ENCODE results near the gene CBARP. TPM values are rescaled to one million over a fixed set of nuclear protein-coding genes. Genes with fewer than 3 reads are reported as not detected.

Gene CBARP, protein sequence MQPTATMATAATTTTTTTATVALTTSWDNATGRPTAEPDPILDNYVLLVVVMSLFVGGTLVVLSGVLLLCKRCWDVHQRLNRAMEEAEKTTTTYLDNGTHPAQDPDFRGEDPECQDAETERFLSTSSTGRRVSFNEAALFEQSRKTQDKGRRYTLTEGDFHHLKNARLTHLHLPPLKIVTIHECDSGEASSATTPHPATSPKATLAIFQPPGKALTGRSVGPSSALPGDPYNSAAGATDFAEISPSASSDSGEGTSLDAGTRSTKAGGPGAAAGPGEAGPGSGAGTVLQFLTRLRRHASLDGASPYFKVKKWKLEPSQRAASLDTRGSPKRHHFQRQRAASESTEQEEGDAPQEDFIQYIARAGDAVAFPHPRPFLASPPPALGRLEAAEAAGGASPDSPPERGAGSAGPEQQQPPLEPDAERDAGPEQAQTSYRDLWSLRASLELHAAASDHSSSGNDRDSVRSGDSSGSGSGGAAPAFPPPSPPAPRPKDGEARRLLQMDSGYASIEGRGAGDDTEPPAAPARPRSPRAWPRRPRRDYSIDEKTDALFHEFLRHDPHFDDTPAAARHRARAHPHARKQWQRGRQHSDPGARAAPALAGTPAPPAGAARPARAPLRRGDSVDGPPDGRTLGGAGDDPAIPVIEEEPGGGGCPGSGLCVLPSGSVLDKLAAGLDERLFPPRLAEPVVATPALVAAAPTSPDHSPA
- 1.0 TPM for total RNA-seq
- long read RNA-seq, partial matches to known transcripts: 1 of 3 reads
- long read RNA-seq, other reads (novel, unspliced or antisense): 2 of 3 reads

DNA sequence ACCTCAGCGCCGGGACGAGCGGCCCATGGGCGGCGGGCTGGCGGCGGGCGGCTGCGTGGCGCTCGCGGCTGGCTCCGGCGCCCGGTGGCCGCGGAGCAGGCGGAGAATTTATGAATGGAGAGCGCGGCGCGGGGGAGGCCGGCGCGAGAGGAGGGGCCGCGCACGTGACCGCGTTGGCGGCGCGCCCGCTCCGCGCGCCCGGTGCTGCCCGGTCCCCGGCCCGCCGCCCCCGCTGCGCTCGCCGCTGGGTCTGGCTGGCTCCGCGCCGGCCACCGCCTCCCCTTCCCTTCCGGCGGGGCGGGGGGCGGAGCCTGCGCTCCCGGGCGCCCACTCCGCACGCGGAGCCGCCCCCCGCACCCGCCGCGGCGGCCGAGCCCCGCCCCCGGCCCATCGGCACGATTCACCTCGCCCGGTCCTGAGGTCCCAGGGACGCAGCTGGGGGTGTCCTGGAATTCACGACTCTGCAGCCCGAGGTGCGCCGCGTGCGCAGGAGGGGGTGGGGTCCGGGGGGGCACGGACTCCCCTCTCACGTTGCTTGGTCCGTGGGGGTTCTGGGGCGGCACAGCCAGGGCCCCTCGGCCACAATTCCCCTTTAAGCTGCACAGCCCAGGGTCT, at the start of gene CBARP:
Gene CBARP, minus strand, starts transcription at position 252 of the 615 bp plus-strand sequence. CDS start 1,905 bp downstream, outside the sequence.
- DNase-seq (peak; percentile 66), ATAC-seq (no peak)
- no peaks in the 10 kb centered on the region for H3K9me3 ChIP-seq
- H3K4me3 ChIP-seq: peak within 1 kb of the TSS; percentile 49
- H3K27me3 ChIP-seq: no peaks in the 10 kb centered on the region
- peaks cover 37% of the 10 kb centered on the region for H3K4me1 ChIP-seq
- TF ChIP-seq, protein P1, sequence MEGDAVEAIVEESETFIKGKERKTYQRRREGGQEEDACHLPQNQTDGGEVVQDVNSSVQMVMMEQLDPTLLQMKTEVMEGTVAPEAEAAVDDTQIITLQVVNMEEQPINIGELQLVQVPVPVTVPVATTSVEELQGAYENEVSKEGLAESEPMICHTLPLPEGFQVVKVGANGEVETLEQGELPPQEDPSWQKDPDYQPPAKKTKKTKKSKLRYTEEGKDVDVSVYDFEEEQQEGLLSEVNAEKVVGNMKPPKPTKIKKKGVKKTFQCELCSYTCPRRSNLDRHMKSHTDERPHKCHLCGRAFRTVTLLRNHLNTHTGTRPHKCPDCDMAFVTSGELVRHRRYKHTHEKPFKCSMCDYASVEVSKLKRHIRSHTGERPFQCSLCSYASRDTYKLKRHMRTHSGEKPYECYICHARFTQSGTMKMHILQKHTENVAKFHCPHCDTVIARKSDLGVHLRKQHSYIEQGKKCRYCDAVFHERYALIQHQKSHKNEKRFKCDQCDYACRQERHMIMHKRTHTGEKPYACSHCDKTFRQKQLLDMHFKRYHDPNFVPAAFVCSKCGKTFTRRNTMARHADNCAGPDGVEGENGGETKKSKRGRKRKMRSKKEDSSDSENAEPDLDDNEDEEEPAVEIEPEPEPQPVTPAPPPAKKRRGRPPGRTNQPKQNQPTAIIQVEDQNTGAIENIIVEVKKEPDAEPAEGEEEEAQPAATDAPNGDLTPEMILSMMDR (IDR thresholded peaks at IDR 0.05): no peak
- H3K36me3 ChIP-seq: no peaks in the 10 kb centered on the region
- intact Hi-C loops (cut with DNase I): no loop called here
- no peak within 1 kb of the TSS for H3K27ac ChIP-seq

DNA sequence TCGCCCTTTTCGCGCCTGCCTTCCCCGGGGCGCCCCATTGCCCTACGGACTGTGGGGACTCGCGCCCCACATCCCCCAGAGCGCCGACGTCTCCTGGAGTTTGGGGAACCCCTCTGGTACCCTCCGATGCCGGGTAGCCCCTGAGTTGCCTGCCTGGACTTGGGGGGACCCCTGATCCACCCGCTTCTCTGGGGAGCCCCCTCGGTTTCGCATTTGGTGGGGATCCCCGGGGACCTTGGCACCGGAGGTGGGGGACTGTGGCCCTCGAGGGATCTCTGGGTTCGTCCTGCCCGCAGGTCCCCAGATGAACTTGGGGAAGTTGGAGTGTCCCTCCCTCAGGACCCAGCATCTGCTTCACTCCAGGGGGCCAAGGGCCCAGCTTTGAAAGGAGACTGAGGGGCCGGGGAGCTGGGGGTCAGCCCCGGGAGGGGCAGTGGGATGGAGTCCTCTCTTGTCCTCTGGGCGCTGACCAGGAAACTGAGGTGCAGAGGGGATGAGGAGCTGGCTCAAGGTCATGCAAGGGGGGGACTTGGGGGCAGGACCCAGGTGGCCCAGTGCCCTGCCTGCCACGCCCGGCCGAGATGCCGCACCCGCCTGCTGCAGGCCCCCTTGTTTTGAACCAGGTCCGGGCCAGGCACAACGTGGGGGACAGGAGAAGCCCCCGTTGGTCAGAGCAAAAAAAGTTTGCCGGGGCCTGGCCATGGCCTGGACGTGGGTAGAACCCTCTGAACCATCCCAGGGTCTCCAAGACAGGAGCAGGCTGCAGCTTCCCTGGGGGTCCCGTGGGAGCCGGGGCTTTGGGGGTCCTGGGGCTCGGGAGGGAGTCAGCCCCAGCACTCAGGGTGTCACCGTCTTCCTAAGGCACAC, 48.9 kb upstream of the CBARP start:
- peaks cover 75% of the 10 kb centered on the region for H3K27me3 ChIP-seq
- ATAC-seq: no peak

DNA sequence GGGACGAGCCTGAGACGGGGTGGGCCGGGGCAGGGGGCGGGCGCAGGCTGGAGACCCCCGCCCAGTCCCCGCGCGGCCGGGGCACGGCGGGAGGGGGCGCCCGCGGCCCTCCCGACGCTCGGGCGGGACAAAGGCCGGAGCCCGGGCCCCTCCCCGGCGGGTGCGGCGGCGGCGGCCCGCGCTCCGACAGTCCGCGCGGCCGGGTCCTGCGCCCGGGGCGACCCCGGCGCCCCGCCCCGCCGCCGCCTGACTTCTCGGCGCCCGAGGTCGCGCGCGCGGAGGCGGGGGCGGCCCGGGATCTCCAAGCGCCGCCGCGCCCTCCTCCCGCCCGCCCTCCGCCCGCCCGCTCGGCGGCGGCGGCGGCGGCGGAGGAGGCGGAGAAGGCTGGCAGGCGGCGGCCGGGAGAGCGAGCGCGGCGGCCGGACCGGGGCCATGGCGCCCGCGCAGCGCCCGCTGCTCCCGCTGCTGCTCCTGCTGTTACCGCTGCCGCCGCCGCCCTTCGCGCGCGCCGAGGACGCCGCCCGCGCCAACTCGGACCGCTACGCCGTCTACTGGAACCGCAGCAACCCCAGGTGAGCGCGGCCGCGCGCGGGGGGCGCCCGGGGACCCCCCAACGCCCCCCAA, 48.0 kb upstream of the CBARP start, which contains the start of gene EFNA2:
Gene EFNA2, plus strand, starts transcription at position 137 of the 624 bp plus-strand sequence. Its CDS starts 296 bp downstream, at position 433.
- intact Hi-C loops (cut with DNase I): no loop called here
- DNase-seq (no peak), ATAC-seq (no peak)
- no peaks in the 10 kb centered on the region for H3K9me3 ChIP-seq
- peaks cover 66% of the 10 kb centered on the region for H3K27me3 ChIP-seq
- no peak within 1 kb of the TSS for H3K27ac ChIP-seq
- no peaks in the 10 kb centered on the region for H3K36me3 ChIP-seq
- no peaks in the 10 kb centered on the region for H3K4me1 ChIP-seq
- TF ChIP-seq, protein P1 (IDR thresholded peaks at IDR 0.05): no peak
- H3K4me3 ChIP-seq: no peak within 1 kb of the TSS

More for the DNA sequence above, 48.9 kb upstream of the CBARP start:
- H3K36me3 ChIP-seq: no peaks in the 10 kb centered on the region
- H3K9me3 ChIP-seq: no peaks in the 10 kb centered on the region
- H3K4me1 ChIP-seq: no peaks in the 10 kb centered on the region
- no peak overlapping the region for H3K4me3 ChIP-seq
- TF ChIP-seq, protein P1 (IDR thresholded peaks at IDR 0.05): no peak
- intact Hi-C loops (cut with DNase I): no loop called here
- no peak for DNase-seq
- H3K27ac ChIP-seq: no peak overlapping the region

DNA sequence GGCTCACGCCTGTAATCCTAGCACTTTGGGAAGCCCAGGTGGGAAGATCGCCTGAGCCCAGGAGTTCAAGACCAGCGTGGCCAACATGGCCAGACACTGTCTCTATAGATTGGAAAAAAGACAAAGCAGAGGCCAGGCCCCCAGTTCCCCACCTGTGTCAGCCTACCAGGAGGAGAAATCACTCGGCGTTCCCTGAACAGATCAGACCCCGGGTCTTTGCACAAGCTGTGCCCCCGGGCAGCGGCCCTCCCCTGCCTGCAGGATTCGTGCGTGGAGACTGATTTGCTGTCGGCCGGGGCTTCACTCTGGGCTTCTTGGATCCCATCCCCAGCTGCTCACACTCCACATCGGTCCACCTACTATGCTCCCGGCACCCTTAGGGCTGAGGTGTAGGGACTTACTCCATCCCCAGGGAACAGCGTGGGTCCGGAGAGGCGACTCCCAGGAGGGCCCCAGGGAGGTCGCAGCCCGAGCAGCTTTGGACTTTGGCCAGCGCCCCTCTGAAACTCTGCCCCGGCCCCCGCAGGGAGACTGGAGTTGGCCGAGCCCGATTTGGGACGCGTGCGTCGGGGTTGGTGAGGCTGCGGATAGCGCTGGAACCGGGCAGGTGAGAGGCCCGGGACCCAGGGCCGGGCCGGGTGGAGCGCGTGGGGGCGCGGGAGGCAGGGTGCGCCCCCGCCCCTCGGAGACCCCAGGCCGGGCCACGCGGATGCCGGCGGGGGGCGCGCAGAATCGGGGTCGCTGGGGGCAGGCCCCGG, 47.4 kb upstream of the CBARP start:
- H3K27me3 ChIP-seq: peaks cover 60% of the 10 kb centered on the region

More for the DNA sequence above, 47.4 kb upstream of the CBARP start:
- no peak overlapping the region for H3K27ac ChIP-seq
- no peaks in the 10 kb centered on the region for H3K9me3 ChIP-seq
- no peak for ATAC-seq
- H3K4me3 ChIP-seq: no peak overlapping the region
- DNase-seq: no peak
- intact Hi-C loops (cut with DNase I): no loop called here
- TF ChIP-seq, protein P1 (IDR thresholded peaks at IDR 0.05): no peak
- no peaks in the 10 kb centered on the region for H3K4me1 ChIP-seq
- H3K36me3 ChIP-seq: no peaks in the 10 kb centered on the region

Measured in upper lobe of right lung (tissue), 1 donor.